Superior temporal gyrus (tissue), 1 donor: Measurements from ENCODE around the gene MUC5AC.
"Not testable (repeated sequence)": the region's sequence is repeated elsewhere in the genome, so short reads cannot be mapped to it uniquely, and the experiment has no call there.

Experiments
- DNase-seq: peaks from one replicate; pipeline ENCODE4 v3.0.0-alpha.2; 2016; ENCODE audit errors: extremely low spot score

The MUC5AC gene

DNA sequence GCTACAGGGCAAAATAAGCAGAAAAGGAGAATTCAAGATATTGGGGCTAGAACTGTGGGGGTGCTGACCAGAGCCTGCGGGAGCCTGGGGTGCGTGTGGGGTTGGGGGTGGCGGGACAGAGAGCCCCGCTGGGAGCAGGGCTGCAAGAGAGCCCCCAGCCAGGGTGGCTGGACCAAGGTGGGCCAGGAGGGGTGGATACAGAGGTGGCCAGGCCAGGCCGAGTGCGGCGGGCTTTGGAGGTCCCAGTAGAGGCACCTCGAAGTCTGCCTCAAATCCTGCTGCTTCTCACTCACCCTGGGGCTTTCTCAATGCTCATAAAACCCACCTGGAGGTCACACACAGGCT, 48.2 kb downstream of the MUC5AC start:
- DNase-seq = no peak

DNA sequence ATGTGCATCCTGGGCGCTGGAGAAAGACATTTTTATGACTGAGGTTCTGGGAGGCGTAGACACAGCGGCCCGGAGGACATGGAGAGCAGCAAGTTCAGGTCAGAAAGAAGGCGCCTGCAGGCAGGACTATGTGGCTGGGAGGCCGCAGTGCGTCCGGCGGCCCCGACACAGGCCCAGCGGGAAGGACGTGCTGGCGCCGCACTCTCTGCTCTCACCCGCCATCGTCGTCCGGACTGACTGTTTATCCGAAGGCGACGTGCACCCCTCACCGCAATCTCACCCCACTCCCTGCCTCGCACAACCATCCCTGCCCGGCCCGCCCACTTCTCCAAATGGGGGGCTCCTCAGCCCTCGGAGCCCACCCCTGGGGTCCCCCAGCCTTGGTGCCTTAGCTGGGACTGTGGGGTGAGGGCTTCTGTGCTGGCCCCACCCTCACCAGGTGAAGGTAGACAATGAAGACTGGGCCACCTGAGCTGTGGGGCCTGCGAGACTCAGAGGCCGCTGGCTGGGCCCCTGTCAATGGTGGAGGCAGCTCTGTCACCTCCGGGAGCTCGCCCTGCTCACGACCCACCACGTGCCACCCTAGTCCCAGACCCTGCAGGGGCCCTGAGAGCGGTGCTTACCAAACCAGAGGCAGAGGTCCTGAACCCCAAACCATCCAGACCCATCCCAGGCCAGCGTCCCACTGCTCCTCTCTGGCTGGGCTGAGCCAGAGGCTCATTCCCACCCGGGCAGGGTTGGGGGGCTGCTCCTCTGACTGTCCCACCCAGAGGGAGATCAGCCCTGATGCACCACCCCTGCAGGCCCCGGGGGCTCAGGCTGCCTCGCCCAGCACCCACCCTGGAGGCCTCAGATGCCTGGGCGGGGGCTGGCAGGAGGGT, 48.9 kb downstream of the MUC5AC start:
- DNase-seq = no peak

DNA sequence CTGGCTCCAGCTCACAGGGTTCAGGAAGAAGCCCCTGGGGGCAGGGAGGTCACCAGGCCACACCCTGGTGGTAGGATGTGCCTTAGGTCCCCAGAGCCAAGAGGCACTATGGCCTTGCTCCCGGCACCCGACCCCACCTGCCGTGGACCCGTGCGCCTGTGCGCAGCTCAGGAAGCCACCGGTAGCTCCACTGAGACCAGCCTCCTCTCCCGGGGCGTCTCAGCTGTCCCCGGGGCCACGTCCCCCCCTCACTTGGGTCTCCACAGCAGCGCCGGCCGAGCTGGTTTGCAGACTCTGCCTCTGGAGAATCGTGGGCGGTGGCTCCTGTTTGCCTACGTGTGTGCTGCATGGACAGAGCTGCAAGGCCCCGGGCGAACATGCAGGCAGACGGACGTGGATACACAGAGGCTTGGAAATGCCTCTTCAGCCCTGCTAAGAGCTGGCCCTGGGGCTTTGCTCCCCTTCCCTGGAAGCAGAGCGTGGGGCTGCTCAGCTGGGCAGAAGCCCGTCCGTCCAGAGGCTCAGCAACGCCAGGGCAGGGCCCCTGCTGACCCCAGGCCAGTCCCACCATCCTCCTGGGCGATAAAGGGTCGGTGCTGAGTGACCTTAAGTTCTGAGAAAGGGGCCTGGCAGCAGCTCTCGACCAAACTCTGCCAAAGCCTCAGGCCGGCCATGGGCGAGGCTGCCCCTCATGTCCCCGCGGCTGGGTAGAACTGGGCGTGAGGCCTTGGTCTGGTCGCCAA, 49.8 kb downstream of the MUC5AC start:
- no peak for DNase-seq

DNA sequence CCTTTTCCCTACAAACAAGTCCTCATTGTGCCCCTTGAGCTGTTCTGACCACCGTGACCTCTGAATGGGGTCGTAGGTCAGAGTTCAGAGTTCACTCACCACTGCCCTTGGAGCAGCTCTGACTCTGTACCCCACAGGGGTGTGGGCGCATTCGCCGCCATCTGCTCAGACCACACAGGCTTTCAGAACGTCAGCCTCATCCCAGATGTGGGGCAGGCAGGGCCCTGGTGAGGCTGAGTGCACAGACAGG, 50.3 kb downstream of the MUC5AC start:
- DNase-seq = no peak

DNA sequence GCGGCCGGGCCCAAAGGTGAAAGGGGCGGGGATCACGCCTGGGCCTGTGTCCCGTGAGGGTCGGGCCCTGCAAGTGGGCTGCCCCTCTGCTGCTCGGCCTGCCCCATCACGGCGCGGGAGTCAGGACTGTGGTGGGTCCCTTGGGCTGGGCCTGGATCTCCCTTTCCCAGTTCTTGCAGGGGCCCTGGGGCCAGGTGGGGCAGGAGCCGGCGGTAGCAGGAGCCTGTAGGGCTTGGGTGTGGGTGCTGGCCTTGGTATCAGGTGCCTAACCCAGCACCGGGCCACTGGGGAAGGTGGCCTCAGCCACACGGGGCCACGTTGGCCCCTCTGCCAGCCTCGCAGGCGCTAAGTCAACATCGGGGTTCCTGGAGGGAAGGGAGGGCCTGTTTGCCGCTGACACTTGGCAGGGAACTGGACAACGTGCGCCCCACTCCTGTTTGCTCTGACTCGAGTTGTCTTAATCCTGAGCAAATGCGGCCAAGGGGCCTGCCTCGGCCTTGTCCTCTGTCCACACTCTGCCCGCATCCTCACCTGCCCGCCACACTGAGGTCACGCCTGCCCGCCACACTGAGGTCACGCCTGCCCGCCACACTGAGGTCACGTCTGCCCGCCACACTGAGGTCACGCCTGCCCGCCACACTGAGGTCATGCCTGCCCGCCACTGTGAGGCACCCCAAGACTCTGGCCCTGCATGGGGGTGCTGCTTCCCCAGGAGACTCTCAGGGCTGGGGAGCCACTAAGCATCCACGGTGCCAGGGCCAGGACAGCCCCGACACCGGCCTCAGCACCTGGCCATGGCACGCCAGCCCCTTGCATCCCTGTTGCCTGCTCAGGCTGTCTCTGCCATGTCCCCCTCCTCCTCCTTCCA, 50.9 kb downstream of the MUC5AC start:
- DNase-seq = no peak

DNA sequence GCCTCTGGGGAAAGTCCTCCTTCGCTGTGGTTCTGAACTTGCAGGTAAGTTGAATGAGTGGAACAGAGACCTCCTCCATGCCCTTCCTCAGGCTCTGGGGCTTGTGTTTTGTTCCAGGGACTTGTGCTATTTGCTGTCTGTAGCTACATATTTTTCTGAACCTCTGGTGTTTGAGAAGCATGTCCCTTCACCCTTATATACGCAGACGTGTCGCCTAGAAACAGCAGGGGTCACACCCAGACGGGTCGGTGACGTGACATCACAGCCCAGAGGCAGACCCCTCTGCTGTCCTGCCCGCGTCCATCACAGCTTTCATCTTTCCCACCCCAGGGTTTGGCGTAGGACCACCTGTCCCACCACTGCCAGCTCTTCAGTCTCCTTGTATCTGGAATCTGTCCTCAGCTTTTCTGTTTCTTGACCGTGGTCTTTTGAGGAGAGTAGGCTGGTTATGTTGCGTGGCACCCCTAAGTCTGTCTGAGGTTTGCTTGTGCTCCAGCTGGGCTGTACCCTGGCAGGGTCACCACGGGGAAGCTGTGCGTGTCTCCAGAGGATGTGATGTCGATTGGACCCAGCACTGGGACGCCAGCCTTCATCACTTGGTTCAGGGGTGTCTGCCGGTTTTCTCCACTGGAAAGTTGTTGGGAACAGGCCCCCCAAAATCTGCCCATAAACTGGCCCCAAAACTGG, 51.8 kb downstream of the MUC5AC start:
- no peak for DNase-seq

DNA sequence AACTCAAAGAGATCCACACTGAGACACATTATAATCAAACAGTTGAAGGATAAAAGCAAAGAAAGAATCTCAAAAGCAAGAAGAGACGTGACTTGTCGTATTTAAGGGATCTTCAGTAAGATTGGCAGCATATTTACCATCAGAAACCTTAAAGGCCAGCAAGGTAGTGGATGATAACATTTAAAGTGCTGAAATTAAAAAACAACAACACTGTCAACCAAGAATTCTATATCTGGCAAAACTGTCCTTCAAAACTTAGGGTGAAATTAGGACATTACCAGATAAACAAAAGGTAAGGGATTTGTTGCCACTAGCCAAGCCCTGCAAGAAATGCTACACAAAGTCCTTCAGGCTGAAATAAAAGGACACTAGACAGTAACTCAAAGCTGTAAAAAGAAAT, 54.1 kb downstream of the MUC5AC start:
- DNase-seq = no peak

DNA sequence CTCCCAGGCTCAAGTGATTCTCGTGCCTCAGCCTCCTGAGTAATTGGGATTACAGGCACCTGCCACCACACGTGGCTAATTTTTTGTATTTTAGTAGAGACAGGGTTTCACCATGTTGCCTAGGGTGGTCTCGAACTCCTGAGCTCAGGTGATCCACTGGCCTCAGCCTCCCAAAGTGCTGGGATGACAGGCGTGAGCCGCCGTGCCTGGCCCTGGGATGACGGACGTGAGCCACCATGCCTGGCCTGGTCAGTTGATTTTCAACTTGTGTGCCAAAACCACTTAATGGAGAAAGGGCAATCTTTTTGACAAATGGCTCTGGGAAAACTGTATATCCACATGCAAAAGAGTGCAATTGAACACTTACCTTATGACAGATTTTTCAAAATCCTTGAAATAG, 58.1 kb downstream of the MUC5AC start:
- DNase-seq = not testable (repeated sequence)

DNA sequence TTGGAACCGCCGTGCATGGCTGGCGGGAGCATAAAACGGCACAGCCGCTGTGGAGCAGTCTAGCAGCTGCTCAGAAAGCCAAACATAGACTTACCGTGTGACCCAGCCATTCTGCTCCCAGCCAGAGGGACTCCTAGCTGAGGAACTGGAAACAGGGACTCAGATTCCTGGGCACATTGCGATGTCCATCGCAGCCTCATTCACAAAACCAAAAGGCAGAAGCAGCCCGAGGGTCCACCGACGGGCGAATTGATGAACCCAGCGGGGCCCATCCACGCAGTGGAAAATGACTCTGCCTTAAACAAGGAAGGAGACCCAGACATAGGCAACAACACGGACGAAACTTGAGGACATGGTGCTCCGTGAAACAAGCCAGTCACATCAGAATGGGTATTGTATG, 59.4 kb downstream of the MUC5AC start:
- no peak for DNase-seq

DNA sequence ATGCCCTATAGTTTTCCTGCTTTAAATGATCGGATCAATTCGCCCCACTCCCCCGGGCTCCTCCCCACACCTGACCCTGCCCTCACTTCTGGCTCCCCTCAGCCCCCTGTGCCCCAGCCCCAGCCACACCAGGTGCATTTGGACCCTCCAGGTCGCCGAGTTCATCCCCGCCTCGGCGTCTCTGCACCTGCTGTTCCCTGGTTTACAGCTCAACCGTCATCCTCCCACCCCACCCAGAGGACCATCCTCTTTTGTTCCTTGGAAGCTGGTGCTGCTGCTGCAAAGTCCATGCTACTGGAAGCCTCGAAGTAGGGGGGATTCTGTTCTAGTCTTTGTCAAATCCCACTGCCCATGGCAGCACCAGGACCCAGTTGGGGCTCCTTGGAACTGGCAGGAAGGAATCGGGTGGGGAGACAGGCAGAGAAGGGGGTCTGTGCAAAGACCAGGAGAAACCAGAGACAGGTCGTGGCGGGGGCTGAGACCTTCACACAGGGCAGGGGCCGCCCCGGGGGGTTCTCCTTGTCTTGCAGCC, 60.6 kb downstream of the MUC5AC start:
- no peak for DNase-seq

DNA sequence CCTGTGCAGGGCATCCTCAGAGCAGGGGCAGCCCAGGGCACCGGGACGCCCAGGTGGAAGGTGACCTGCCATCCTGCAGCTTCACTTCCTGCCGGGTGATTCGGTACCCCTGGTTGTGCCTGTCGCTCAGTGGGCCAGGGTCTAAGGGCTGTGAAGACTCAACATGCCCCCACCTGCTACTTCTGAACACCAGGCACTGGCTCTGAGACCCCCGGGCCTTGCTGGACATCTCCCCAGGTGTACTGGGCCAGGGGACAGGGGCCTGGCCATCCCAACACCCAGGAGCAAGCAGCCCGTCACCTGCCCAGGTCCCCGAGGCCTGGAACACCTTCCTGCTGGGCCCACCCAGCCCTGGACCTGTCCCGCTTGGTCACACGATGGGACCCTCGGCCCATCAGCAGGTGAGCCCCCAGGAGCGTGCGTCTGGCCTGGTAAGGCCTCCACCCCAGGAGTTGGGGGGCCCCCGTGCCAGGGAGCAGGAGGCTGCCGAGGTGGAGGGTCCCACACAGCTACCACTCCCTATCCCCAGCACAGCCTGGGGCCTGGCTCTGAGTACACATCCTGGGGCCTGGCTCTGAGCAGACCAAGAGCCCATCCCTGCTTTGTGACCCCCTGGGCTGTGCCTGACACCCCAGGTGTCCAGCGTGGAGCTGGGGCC, 61.2 kb downstream of the MUC5AC start:
- no peak for DNase-seq

DNA sequence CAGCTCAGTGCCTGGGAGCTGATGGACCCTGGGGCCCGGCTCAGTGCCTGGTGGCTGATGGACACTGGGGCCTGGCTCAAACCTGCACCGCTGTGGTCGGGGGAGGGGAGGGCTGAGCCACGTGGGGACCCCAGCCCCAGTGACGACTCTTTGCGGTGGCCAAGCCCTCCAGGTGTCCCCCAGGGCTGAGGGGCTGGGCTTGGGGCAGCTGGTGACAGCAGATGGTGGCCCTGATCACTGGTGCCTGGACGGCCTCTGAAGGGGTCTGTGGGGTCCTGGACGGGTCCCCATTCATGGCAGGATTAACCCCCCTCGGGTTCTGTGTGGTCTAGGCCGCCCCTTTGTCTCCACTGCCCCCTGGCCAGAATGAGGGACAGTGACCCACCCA, 61.7 kb downstream of the MUC5AC start:
- DNase-seq = no peak

DNA sequence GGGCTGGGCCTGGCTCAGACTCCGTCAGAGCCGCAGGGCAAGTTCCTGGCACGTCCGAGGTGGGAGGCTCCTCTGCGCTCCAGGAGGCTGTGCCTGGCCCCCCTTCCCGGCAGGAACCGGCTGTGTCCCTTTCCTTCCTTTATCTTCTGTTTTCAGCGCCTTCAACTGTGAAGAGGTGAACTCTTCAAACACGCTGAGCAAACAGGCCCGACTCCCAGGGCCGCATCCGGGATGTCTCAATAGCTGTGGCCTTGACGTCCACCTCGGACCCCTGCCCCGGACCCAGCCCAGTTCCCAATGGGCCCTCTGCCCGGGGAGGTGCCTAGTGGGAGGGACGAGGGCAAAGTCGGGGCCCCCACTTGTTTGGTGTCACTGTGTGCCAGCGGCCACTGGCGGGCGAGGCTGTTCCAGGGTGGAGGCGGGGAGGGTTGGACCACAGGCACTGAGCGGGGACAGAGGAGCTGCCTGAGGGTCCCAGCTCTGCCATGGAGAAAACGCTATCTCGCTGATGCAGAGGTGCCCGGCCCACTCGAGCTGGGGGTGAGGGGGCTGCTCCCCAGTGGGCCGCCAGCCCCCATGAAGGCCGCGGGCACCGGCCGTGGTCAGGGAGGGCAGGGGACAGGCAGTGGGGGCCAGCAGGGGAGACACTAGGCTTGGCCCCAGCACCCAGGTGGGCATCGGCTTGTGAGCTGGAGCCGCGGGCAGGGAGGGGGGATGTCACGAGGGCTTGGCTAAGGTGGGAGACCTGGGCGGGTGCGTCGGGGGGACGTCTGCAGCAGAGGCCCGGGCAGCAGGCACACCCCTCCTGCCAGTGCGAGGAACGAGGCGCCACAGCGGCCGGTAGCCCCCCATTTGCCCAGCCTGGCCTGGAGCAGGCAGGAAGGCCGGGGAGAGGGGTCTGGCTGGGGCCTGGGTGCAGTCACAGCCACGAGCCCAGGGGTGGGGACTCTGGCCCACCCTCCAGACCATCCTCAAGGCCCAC, 62.4 kb downstream of the MUC5AC start:
- DNase-seq = no peak

DNA sequence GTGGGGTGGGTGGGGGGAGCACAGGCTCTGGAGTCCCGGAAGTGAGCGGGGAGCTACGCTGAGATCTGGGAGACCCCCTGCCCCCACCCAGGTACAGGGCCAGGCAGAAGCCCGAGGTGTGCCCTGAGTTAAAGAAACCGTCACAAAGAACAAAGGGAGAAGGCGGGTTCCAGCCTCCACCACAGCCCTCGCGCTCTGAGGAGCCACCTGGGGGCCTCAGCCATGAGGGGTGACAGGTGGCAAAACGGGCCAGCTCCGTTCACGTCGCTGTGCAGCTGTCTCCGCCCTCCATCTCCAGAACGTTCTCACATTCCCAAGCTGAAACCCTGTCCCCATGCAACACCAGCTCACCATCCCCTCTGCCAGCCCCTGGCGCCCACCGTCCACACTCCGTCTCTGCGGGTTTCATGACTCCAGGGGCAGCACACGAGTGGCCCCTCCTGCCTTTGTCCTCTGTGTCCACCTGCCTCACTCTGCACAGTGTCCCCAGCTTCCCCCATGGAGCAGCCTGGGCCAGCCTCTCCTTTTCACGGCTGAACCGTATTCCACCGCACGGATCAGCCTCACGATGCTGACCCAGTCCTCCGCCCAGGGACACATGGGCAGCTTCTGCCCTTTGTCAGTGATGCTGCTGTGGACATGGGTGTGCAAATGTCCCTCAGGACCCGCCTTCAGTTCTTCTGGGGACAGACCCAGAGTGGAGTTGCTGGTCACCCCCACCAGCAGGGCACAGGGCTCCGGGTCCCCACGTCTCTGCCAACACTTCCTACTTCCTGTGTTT, 63.4 kb downstream of the MUC5AC start:
- no peak for DNase-seq

DNA sequence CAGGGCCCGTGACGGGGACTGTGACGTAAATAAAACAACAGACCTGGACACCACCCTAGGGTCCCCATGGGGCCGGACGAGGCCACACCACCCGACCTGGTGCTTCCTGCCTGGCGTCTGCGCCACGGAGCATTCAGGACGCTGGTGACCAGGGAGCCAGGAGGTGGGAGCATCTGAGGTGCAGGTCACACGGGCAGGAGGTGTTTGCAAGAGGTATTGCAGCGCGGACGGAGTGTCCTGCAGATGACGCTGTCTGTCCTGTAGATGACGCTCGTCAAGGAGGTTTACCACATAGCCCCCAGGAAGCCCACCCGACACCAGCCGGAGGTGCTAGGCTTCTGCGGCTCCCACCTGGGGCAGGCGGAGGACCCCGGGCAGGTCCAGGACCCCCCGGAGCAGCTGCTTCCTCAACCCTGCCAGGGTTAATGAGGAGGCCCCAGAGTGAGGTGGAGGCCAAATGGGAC, 64.1 kb downstream of the MUC5AC start:
- no peak for DNase-seq

DNA sequence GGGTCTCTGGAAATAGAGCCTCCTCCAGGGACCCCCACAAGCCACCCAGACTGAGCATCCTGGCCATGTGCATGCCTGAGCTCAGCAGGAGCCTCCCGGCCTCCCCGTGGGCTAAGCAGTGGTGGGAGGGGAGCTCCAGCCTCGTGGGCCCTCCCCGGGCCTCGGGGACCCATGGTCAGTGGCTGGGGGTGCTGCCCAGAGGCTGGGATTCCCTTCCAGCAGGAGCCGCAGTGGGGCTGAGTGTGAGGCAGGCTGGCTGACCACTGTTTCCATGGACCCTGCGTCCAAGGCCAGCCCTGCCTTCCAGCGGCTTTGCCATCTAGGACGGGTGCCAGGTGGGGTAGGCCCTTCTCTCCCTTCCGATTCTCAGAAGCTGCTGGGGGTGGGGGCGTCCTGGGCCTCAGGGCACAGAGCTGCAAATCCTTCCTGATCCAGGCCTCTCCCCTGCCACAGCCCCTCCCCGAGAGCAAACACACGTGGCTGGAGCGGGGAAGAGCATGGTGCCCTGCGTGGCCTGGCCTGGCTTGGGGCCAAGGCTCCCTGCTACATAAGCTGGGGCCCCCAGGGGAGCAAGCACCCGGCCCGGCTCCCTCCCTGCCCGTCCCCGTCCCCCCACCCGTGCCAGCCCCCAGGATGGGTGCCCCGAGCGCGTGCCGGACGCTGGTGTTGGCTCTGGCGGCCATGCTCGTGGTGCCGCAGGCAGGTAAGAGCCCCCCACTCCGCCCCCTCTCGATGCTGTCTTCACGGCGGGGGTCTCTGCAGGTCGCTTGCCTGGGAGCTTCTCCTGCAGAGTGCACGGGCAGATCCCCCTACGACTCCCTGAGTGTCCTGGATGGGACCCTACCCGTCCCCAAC, 65.0 kb downstream of the MUC5AC start, which contains the start of gene MUC5B:
Gene MUC5B, plus strand, starts transcription at position 576 of the 855 bp plus-strand sequence. Its CDS starts 58 bp downstream, at position 634.
- no peak for DNase-seq

DNA sequence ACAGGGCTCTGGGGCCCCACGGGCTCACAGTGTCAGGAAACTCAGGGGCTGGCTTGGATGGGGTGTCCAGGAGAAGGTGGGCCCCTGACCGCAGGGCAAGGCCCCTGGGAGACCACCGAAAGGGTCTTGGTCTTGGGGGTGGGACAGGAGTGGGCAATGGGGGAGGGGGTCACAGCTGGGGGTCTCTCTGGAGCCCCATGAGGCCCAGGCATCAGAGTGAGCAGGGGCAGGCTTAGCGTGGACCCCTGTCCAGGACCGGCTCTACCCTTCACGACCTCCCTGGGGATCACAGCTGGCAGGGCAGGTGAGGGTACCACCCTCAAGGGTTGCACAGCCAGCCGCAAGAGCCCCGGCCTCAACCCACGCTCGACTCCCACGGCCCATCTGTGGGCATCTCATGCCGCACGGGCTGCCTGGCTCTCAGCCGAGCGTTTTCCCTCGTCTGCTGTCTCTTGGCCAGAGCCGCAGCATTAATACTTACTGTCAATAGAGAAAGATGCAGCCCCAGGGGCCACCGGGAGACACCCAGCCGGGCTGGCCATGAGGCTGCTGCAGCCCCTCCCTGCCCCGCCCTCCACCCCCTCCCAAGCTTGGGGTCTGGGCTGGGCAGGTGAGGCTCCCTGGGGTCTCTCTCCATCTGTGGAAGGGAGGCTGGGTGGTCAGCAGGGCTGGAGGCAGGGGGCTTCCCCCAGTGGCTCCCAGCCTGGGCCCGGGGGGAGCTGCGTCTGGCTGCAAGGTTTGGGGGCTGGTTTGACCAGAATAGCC, 65.8 kb downstream of the MUC5AC start:
- DNase-seq = peak; percentile 8
